Measurements from ENCODE around the gene LILRB2. TPM values are rescaled to one million over a fixed set of nuclear protein-coding genes. Genes with fewer than 3 reads are reported as not detected.

Gene LILRB2
- polyA plus RNA-seq, 1 of the 3 experiments (the other 2 are of a cell fraction): not detected

- no peaks in the 10 kb centered on the region for H3K9me3 ChIP-seq
- no peaks in the 10 kb centered on the region for H3F3A ChIP-seq (replicated peaks; ENCODE audit: insufficient read depth)
- H3K4me3 ChIP-seq (ENCODE audit: low read depth in 2 of 2, low read length in 1 of 2): no peak overlapping the region
- 17% methylated on average over 7 of the region's 7 CpGs for WGBS (ENCODE audit: low lambda C conversion rate)
- H3K9me2 ChIP-seq: no peaks in the 10 kb centered on the region
- DNase-seq: no peak
- no peak overlapping the region for H2AFZ ChIP-seq (ENCODE audit: low read depth)
- no peaks in the 10 kb centered on the region for H3K4me1 ChIP-seq (ENCODE audit: control insufficient read depth in 1 of 2, insufficient read depth in 2 of 2, low read depth in 1 of 2, low read length in 1 of 2)
- no peak overlapping the region for H3K27ac ChIP-seq (ENCODE audit: low read depth in 2 of 2, low read length in 1 of 2)
- no peak overlapping the region for H3K4me2 ChIP-seq
- H4K20me1 ChIP-seq (ENCODE audit: insufficient read depth): no peaks in the 10 kb centered on the region
- no peaks in the 10 kb centered on the region for H3K79me2 ChIP-seq (ENCODE audit: insufficient read depth)
- no peak for TF ChIP-seq ELF1 (IDR thresholded peaks at IDR 0.05)
- no peak for TF ChIP-seq FOXM1 (IDR thresholded peaks at IDR 0.05; ENCODE audit: low read depth)
- no peak for TF ChIP-seq MEF2A (IDR thresholded peaks at IDR 0.05; ENCODE audit: borderline replicate concordance, low read depth)
- no peak for TF ChIP-seq MXI1 (IDR thresholded peaks at IDR 0.05; ENCODE audit: low read depth, low read length)
- peaks cover 60% of the 10 kb centered on the region for H3K27me3 ChIP-seq (ENCODE audit: insufficient read depth)
- ChIA-PET POLR2A (no interaction called here), CTCF (no interaction called here)
- H3K9ac ChIP-seq: no peak overlapping the region
- H3K36me3 ChIP-seq (replicated peaks in 1 of 2; ENCODE audit: control insufficient read depth in 1 of 2, insufficient read depth in 2 of 2, low read length in 1 of 2): no peaks in the 10 kb centered on the region
Observed at GRCh38 chr19:54319049-54319448, 38.1 kb upstream of the LILRB2 start.

GRCh38 chr19:54317965-54318240 lies 37.0 kb upstream of the LILRB2 start:
- Histone ChIP-seq H3K27me3 (ENCODE audit: insufficient read depth) (peaks cover 67% of the 10 kb centered on the region), H3K4me1 (ENCODE audit: control insufficient read depth in 1 of 2, insufficient read depth in 2 of 2, low read depth in 1 of 2, low read length in 1 of 2) (no peaks in the 10 kb centered on the region), H3K27ac (ENCODE audit: low read depth in 2 of 2, low read length in 1 of 2) (no peak overlapping the region), H4K20me1 (ENCODE audit: insufficient read depth) (no peaks in the 10 kb centered on the region), H3K79me2 (ENCODE audit: insufficient read depth) (no peaks in the 10 kb centered on the region), H3K9ac (no peak overlapping the region), H3F3A (replicated peaks; ENCODE audit: insufficient read depth) (no peaks in the 10 kb centered on the region), H2AFZ (ENCODE audit: low read depth) (no peak overlapping the region), H3K9me3 (no peaks in the 10 kb centered on the region), H3K4me2 (no peak overlapping the region), H3K4me3 (ENCODE audit: low read depth in 2 of 2, low read length in 1 of 2) (no peak overlapping the region), H3K9me2 (no peaks in the 10 kb centered on the region), H3K36me3 (replicated peaks in 1 of 2; ENCODE audit: control insufficient read depth in 1 of 2, insufficient read depth in 2 of 2, low read length in 1 of 2) (no peaks in the 10 kb centered on the region)
- ChIA-PET CTCF (no interaction called here), POLR2A (no interaction called here)
- 18% methylated on average over 8 of the region's 9 CpGs for WGBS (ENCODE audit: low lambda C conversion rate)
- no peak for DNase-seq
- TF ChIP-seq SMC3 (IDR thresholded peaks at IDR 0.05; ENCODE audit: low read depth, low read length): no peak
- no peak for TF ChIP-seq CHD2 (IDR thresholded peaks at IDR 0.05; ENCODE audit: low read length, partially characterized antibody)
- no peak for TF ChIP-seq MXI1 (IDR thresholded peaks at IDR 0.05; ENCODE audit: low read depth, low read length)
- TF ChIP-seq, protein P1, sequence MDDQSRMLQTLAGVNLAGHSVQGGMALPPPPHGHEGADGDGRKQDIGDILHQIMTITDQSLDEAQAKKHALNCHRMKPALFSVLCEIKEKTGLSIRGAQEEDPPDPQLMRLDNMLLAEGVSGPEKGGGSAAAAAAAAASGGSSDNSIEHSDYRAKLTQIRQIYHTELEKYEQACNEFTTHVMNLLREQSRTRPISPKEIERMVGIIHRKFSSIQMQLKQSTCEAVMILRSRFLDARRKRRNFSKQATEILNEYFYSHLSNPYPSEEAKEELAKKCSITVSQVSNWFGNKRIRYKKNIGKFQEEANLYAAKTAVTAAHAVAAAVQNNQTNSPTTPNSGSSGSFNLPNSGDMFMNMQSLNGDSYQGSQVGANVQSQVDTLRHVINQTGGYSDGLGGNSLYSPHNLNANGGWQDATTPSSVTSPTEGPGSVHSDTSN (IDR thresholded peaks at IDR 0.05): no peak
- TF ChIP-seq EZH2phosphoT487 (IDR thresholded peaks at IDR 0.05; ENCODE audit: borderline replicate concordance, low read depth): no peak
- TF ChIP-seq YY1 (IDR thresholded peaks at IDR 0.05; ENCODE audit: low read depth): no peak
- TF ChIP-seq, protein P2, sequence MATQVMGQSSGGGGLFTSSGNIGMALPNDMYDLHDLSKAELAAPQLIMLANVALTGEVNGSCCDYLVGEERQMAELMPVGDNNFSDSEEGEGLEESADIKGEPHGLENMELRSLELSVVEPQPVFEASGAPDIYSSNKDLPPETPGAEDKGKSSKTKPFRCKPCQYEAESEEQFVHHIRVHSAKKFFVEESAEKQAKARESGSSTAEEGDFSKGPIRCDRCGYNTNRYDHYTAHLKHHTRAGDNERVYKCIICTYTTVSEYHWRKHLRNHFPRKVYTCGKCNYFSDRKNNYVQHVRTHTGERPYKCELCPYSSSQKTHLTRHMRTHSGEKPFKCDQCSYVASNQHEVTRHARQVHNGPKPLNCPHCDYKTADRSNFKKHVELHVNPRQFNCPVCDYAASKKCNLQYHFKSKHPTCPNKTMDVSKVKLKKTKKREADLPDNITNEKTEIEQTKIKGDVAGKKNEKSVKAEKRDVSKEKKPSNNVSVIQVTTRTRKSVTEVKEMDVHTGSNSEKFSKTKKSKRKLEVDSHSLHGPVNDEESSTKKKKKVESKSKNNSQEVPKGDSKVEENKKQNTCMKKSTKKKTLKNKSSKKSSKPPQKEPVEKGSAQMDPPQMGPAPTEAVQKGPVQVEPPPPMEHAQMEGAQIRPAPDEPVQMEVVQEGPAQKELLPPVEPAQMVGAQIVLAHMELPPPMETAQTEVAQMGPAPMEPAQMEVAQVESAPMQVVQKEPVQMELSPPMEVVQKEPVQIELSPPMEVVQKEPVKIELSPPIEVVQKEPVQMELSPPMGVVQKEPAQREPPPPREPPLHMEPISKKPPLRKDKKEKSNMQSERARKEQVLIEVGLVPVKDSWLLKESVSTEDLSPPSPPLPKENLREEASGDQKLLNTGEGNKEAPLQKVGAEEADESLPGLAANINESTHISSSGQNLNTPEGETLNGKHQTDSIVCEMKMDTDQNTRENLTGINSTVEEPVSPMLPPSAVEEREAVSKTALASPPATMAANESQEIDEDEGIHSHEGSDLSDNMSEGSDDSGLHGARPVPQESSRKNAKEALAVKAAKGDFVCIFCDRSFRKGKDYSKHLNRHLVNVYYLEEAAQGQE (IDR thresholded peaks at IDR 0.05; ENCODE audit: low read depth, low read length): no peak
- no peak for TF ChIP-seq EP300 (IDR thresholded peaks at IDR 0.05; ENCODE audit: borderline replicate concordance in 1 of 2, low read depth in 1 of 2, low read length in 1 of 2)
- no peak for TF ChIP-seq TAF1 (IDR thresholded peaks at IDR 0.05; ENCODE audit: borderline replicate concordance, low read depth, low read length)
- no peak for TF ChIP-seq SIN3A (IDR thresholded peaks at IDR 0.05; ENCODE audit: borderline replicate concordance, low read depth, low read length)
- no peak for TF ChIP-seq IRF3 (IDR thresholded peaks at IDR 0.05; ENCODE audit: low read depth, low read length)
- no peak for TF ChIP-seq NRF1 (IDR thresholded peaks at IDR 0.05; ENCODE audit: low read depth, low read length)
- no peak for TF ChIP-seq RFX5 (IDR thresholded peaks at IDR 0.05; ENCODE audit: low read length)
- TF ChIP-seq FOXM1 (IDR thresholded peaks at IDR 0.05; ENCODE audit: low read depth): no peak
- TF ChIP-seq NFIC (IDR thresholded peaks at IDR 0.05; ENCODE audit: borderline replicate concordance): no peak
- no peak for TF ChIP-seq MEF2A (IDR thresholded peaks at IDR 0.05; ENCODE audit: borderline replicate concordance, low read depth)
- no peak for TF ChIP-seq RAD21 (IDR thresholded peaks at IDR 0.05; ENCODE audit: low read length)
- TF ChIP-seq ZBTB33 (IDR thresholded peaks at IDR 0.05; ENCODE audit: borderline replicate concordance, low read depth): no peak
- TF ChIP-seq ELF1 (IDR thresholded peaks at IDR 0.05): no peak
